ENCODE results near the gene IFFO2.

DNA sequence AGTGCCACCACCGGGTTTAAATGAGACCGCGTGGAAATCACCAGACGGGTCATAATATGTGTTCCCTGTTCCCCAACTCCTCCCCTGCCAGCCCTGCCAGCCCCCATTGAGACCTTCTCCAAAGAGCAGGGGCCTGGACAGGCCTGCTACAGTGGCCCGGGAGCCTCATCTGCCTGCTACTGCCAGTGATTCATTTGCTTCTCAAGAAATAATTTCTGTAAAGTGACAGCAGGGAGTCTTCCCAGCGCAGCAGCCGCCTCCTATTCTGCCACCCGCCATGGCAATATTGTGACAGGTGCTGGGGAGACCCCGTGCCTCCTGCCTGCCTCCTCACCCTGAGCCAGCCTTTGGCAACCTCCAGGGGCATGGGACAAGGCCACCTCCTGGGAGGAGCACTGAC is 8.9 kb downstream of the IFFO2 start:
- no peak for TF ChIP-seq POLR2A (IDR thresholded peaks at IDR 0.05; ENCODE audit: insufficient read depth in 1 of 2, low read depth in 2 of 2, low read length in 2 of 2)
- TF ChIP-seq NBN (conservative IDR thresholded peaks at IDR 0.05) = no peak
- TF ChIP-seq ZNF562 (CRISPR knock-in tag; IDR thresholded peaks at IDR 0.05; ENCODE audit: borderline replicate concordance) = no peak
- no peak for TF ChIP-seq RELA (CRISPR knock-in tag; IDR thresholded peaks at IDR 0.05)
- no peak for TF ChIP-seq CREB1 (IDR thresholded peaks at IDR 0.05)
- no peak for TF ChIP-seq CREB1 (CRISPR knock-in tag; IDR thresholded peaks at IDR 0.05)
- TF ChIP-seq, protein P1, sequence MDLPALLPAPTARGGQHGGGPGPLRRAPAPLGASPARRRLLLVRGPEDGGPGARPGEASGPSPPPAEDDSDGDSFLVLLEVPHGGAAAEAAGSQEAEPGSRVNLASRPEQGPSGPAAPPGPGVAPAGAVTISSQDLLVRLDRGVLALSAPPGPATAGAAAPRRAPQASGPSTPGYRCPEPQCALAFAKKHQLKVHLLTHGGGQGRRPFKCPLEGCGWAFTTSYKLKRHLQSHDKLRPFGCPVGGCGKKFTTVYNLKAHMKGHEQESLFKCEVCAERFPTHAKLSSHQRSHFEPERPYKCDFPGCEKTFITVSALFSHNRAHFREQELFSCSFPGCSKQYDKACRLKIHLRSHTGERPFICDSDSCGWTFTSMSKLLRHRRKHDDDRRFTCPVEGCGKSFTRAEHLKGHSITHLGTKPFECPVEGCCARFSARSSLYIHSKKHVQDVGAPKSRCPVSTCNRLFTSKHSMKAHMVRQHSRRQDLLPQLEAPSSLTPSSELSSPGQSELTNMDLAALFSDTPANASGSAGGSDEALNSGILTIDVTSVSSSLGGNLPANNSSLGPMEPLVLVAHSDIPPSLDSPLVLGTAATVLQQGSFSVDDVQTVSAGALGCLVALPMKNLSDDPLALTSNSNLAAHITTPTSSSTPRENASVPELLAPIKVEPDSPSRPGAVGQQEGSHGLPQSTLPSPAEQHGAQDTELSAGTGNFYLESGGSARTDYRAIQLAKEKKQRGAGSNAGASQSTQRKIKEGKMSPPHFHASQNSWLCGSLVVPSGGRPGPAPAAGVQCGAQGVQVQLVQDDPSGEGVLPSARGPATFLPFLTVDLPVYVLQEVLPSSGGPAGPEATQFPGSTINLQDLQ (CRISPR knock-in tag; IDR thresholded peaks at IDR 0.05) = no peak
- TF ChIP-seq ZNF350 (CRISPR knock-in tag; IDR thresholded peaks at IDR 0.05; ENCODE audit: borderline replicate concordance, low read depth) = no peak
- TF ChIP-seq DR1 (CRISPR knock-in tag; IDR thresholded peaks at IDR 0.05) = no peak
- TF ChIP-seq, protein P2, sequence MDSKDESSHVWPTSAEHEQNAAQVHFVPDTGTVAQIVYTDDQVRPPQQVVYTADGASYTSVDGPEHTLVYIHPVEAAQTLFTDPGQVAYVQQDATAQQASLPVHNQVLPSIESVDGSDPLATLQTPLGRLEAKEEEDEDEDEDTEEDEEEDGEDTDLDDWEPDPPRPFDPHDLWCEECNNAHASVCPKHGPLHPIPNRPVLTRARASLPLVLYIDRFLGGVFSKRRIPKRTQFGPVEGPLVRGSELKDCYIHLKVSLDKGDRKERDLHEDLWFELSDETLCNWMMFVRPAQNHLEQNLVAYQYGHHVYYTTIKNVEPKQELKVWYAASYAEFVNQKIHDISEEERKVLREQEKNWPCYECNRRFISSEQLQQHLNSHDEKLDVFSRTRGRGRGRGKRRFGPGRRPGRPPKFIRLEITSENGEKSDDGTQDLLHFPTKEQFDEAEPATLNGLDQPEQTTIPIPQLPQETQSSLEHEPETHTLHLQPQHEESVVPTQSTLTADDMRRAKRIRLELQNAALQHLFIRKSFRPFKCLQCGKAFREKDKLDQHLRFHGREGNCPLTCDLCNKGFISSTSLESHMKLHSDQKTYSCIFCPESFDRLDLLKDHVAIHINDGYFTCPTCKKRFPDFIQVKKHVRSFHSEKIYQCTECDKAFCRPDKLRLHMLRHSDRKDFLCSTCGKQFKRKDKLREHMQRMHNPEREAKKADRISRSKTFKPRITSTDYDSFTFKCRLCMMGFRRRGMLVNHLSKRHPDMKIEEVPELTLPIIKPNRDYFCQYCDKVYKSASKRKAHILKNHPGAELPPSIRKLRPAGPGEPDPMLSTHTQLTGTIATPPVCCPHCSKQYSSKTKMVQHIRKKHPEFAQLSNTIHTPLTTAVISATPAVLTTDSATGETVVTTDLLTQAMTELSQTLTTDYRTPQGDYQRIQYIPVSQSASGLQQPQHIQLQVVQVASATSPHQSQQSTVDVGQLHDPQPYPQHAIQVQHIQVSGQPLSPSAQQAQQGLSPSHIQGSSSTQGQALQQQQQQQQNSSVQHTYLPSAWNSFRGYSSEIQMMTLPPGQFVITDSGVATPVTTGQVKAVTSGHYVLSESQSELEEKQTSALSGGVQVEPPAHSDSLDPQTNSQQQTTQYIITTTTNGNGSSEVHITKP (CRISPR knock-in tag; IDR thresholded peaks at IDR 0.05; ENCODE audit: low read depth) = no peak
- no peak for TF ChIP-seq EP300 (IDR thresholded peaks at IDR 0.05; ENCODE audit: low read depth in 2 of 2, low read length in 2 of 2)
- TF ChIP-seq EP300 (CRISPR knock-in tag; IDR thresholded peaks at IDR 0.05; ENCODE audit: borderline replicate concordance) = no peak
- no peak for TF ChIP-seq EZH2 (conservative IDR thresholded peaks at IDR 0.05; ENCODE audit: low read depth, low read length)
